T follicular helper cell (primary cell): Measurements from ENCODE around the gene CCZ1B.
A peak's percentile ranks its signal among the peaks of the same experiment; 100 is the strongest.
"Not testable (repeated sequence)": the region's sequence is repeated elsewhere in the genome, so short reads cannot be mapped to it uniquely, and the experiment has no call there.

Experiments used
- DNase-seq: peaks from one replicate; pipeline ENCODE4 v3.0.0-alpha.2; 2020; ENCODE audit warnings: low read depth
- total RNA-seq, 2 experiments: gene quantifications; one replicate each; lab custom pipeline; 2026; lab: John Stamatoyannopoulos, UW

Gene CCZ1B
- total RNA-seq: 21.9 to 32.8 reads per million in 2 experiments

DNA sequence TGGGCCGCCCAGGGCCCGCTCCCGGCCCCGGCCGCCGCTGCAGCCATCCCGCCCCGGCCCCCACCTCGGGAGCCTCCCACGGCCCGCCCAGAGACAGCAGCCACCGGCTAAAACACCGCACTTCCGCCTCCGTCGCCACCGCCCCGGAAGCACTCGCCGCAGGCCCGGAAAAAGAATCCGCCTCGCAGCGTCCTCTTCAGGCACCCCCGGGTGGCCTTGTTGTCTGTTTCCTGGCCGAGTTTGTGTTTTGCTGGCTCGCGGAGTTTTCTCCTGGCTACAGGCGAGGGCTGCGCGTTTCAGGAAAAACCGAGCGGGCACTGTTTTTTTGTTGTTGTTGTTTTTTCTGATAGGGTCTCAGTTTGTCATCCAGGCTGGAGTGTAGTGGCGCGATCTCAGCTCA, at the start of gene CCZ1B:
TSS of gene CCZ1B (minus strand) at position 125 of the 400 bp plus-strand sequence. CDS start at position 47, 78 bp downstream.
- DNase-seq: peak; percentile 82

GRCh38 chr7:6875022-6875421, 48.9 kb upstream of the CCZ1B start:
- not testable (repeated sequence) for DNase-seq

- DNase-seq: not testable (repeated sequence)
Measured at GRCh38 chr7:6872246-6872945, 46.3 kb upstream of the CCZ1B start.

- DNase-seq: not testable (repeated sequence)
Measured at GRCh38 chr7:6871421-6872144, 45.5 kb upstream of the CCZ1B start.

DNA sequence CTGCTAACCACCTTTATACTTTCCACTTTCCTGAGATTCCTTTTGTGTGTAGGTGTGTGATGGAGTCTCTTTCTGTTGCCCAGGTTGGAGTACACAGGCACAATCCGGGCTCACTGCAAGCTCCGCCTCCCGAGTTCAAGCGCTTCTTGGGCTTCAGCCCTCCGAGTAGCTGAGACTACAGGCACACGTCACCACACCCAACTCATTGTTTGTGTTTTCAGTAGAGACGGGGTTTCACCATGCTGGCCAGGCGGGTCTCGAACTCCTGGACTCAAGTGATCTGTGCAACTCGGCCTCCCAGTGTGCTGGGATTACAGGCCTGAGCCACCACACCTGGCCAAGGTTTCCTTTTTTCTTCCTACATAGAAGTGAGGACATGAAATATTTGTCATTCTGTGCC, 38.7 kb upstream of the CCZ1B start:
- not testable (repeated sequence) for DNase-seq

- not testable (repeated sequence) for DNase-seq
Measured at GRCh38 chr7:6864188-6864587, 38.1 kb upstream of the CCZ1B start.

- DNase-seq: not testable (repeated sequence)
Measured at GRCh38 chr7:6862876-6863275, 36.8 kb upstream of the CCZ1B start.

DNA sequence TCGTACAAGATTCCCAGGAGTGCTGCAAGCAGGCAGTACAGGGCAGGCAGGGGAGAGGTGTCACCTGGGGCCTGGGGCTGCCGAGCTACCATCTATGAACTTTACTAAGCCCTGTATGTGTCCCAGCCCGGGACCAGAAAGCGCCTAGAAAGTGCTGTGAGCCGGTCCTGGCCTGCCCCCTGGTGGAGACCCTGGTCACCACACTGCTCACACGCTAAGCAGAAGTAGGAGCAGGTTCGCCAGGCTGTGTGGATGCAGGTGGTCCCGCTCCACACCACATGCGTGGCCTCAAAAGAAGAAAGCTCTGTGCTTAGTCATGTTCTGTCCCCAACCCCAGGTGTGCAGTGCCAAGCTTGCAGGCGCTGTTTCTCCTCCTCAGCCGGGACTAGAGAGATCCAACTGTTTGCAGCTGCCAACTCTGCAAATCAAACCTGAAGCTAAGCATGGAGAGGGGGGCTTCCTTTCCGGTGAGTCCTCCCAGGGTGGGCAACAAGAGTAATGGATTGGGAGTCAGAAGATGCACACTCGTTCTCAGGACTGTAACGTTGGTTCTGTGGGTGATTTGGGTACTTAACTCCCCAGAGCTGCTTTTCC, 31.7 kb upstream of the CCZ1B start:
- DNase-seq: peak; percentile 59

DNA sequence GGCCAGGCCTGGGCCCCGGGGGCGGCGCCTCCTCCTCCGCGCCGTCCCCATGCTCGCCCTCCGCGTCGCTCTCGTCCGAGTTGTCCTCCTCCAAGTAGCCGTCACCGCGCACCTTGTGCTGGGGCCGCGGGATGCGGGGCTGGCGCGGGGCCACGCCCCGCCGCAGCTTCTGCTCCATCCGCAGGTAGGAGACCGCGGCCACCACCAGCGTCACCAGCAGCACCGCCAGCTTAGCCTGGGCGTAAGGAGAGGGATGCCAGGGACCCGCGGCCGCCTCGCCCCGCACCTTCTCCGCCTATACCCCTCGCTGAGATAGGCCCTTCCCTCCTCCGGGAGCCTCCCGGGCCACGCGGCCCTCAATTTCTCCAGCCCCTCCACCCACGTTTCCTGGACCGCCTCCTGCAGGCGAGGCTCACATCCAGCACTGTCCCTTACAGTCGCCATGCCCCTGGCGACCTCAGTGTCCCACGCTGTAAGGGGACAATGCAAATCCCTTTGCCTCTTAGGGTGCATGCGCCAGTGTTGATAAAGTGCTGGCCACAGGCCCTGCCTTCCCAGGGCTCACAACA, 29.6 kb upstream of the CCZ1B start:
- not testable (repeated sequence) for DNase-seq

- not testable (repeated sequence) for DNase-seq
Measured at GRCh38 chr7:6854747-6855562, 28.9 kb upstream of the CCZ1B start.

DNA sequence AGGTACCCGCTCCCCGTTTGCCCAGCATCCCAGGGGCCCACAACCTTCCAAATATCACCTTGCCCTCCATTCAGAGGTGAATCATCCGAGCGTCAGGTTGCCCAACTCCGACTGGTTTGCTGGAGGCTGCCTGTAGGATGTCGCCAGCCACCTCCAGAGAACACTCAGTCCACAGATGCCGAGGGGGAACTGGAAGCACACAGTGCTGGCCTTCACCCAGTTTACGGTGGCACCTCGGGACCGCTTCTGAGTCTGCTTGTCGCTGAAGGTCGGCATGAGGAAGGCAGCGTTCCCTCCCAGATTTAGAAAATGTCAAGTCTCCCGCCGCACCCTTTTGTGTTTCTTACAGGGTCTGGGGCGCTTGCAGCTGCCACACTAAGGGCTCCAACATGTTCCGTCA, 27.6 kb upstream of the CCZ1B start:
- DNase-seq: not testable (repeated sequence)

DNA sequence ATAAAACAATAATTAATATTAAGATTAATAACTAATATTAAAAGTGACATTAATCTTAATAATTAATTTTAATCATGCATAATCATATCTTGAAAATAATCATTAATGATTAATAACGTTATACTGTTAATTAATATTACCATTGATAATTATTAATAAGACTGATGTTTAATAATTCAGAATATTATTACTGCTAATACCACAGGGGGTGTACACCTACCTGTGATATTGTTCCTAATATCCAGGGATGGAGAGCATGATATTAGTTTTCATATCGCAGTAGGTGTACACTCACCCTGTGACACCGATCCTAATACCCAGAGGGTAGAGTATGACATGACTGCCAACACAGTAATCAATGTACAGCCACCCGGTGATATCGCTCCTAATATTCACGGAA, 23.1 kb upstream of the CCZ1B start:
- not testable (repeated sequence) for DNase-seq

DNA sequence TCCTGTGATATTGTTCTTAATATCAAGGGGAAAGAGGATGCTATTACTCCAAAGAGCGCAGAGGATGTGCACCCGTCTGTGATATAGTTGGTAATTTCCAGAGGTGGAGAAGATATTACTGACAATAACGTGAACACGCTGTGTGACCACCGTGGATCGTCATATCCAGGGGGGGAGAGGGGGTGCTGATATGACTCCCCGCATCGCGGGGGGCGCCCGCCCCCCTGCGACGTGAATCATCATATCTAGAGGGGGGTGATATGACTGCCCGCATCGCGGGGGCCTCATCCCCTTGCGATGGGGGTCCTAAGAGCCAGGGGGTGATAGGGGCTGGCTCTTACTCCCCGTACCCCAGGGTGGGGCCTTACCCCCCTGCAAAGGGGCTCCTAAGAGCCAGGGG, 21.7 kb upstream of the CCZ1B start:
- not testable (repeated sequence) for DNase-seq

DNA sequence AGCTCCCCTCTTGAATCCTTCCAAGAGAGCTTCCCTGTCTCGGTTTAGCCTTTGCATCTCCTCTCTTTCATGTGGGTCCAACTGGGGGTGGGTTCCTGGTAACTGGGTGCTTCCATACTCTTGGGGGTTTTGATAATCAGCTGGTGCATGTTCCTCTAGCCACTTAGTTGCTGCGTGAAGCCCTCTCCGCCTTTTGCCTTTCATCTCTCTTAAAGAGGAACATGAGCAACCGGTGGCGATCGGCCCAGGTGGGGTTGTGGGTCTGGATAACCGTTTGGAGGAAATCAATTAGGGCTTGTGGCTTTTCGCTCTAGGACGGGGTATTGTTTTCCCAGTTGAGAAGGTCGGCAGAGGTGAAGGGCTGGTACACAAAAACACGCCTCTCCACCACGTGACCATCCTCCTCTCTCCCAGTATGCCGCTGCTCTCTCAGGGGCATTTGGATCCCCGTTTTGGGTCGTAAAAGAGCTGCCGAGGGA, 19.9 kb upstream of the CCZ1B start:
- DNase-seq: not testable (repeated sequence)

DNA sequence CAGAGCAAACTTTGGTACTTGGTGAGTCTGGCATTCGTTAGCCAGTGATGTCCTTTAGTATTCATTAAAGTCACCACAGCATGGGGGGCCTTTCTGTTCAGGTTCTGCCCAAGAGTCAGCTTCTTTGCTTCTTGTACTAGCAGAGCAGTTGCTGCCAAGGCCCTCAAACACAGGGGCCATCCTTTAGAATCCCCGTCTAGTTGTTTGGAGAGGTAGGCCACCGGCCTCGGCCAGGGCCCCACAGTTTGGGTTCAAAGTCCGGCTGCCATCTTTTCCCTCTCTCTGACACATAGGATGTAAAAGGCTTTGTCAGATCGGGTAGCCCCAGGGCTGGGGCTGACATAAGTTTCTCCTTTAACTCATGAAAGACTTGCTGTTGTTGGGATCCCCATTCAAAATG, 17.6 kb upstream of the CCZ1B start:
- not testable (repeated sequence) for DNase-seq

GRCh38 chr7:6843092-6843491, 17.0 kb upstream of the CCZ1B start:
- not testable (repeated sequence) for DNase-seq

GRCh38 chr7:6842278-6842921, 16.3 kb upstream of the CCZ1B start:
- not testable (repeated sequence) for DNase-seq

DNA sequence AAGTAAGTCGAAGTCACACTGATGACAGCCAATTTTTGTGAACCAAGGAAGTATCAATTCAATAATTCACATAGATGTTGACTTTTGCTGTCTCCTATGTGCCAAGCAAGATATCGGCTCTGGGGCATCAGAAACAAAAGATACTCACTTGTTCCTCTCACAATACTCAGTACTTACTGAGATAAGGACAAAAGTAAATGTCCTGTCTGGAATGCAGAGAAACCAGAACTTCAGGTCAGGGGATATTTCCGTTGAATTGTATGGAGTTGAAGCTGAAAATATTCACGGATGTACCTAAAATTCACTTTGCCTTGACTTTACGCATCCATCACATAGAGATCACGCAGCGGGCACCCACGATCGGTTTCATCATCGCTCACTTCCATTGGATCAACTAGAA, 11.0 kb upstream of the CCZ1B start:
- DNase-seq: not testable (repeated sequence)

- DNase-seq: not testable (repeated sequence)
Measured at GRCh38 chr7:6835521-6835920, 9.4 kb upstream of the CCZ1B start.

- DNase-seq: no peak
Measured at GRCh38 chr7:6833636-6834035, 7.6 kb upstream of the CCZ1B start.
